Measurements from ENCODE around the gene LILRB3.

LILRB3 gene

DNA sequence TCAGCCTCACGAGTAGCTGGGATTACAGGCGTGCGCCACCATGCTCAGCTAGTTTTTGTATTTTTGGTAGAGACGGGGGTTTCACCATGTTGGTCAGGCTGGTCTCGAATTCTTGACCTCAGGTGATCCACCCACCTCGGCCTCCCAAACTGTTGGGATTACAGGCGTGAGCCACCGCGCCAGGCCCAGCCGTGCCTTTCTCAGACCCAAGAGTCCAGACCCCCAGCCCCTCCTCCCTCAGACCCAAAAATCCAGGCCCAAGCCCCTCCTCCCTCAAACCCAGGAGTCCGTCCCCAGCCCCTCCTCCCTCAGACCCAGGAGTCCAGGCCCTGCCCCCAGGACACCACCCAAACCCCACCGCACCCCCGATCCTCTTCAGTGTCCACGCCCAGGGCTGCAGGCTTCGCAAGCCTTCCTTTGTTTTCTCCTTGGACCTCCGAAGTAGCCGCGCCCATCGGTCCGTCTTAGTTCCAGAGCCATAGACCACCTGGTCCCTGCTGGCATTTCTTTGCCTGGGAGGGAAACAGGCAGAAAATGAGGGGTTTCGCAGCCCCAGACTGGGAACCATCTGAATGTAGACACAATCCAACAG is 53.6 kb downstream of the LILRB3 start:
- no peak for DNase-seq (ENCODE audit: low read depth in 2 of 3, low spot score in 1 of 3)

DNA sequence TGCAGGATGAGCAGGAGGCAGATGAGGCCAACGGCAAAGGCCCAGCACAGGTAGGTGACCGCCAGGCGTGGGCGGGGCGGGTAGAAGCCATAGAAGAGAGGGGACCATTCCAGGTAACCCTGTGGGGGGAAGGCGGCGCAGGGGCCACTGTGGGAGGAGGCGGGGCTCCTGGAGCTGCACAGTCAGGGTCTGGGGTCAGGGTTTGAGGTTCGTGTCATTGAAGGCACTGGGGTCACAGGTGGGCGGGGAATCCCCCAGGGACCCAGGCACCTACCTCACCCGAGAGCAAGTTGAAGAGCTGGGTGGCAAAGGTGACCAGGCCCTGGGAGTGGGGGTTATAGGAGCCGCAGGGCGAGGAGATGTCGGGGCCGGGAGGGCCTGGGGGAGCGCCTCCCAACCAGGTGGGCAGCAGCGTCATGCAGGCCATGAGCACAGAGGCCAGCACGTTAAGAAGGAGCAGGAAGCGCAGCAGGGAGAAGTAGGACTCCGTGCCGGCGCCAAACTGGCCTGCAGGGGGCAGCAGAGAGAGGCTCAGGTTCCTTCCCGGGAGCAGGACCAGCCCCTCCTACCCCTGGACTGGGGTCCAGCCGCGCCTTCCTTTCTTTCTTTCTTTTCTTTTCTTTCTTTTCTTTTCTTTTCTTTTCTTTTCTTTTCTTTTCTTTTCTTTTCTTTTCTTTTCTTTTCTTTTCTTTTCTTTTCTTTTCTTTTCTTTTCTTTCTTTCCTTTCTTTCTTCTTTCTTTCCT is 54.5 kb downstream of the LILRB3 start:
- DNase-seq (ENCODE audit: low read depth in 2 of 3, low spot score in 1 of 3): peak; percentile 85 to 96 (median 92)

Measured in stimulated activated CD4-positive, alpha-beta T cell treated with anti-CD3 and anti-CD28 coated beads, Interleukin-12 subunit alpha, Interleukin-12 subunit beta, amount 100 ng/mL, for 48 hours (primary cell).